ENCODE data around the gene CDH23. TPM values are rescaled to one million over a fixed set of nuclear protein-coding genes. Genes with fewer than 3 reads are reported as not detected.

Gene CDH23
- total and polyA plus RNA-seq, 2 of the 8 experiments (the other 6 are each of a cell fraction or from before 2014, with no cell fraction given): 1.9 to 4.9 TPM

DNA sequence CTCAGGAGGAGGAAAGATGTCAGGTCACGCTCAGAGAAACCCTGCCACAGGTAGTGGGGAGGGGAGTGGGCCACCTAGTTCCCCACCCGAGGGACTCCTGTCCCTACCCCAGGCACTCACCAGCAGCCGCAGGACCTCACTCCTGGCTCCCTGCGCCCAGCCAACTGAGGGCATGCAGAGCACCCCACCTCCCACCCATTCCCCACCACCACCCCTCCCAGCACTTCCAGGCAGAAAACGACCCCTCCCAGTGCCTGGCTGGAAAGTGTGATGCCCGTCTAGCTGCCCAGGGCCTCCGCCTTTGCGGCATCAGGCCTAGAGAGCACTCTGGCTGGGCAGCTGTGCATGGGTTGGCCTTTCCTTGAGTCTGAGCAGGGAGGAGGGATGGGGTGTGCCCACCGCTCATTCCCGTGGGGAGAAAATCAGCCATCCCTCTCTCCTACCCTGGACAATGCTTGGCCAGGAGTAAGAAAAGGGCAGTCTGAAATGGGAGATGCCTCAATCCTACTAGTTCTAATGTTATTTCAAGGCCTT, 321.5 kb downstream of the CDH23 start (continued):
- TF ChIP-seq, protein P1, sequence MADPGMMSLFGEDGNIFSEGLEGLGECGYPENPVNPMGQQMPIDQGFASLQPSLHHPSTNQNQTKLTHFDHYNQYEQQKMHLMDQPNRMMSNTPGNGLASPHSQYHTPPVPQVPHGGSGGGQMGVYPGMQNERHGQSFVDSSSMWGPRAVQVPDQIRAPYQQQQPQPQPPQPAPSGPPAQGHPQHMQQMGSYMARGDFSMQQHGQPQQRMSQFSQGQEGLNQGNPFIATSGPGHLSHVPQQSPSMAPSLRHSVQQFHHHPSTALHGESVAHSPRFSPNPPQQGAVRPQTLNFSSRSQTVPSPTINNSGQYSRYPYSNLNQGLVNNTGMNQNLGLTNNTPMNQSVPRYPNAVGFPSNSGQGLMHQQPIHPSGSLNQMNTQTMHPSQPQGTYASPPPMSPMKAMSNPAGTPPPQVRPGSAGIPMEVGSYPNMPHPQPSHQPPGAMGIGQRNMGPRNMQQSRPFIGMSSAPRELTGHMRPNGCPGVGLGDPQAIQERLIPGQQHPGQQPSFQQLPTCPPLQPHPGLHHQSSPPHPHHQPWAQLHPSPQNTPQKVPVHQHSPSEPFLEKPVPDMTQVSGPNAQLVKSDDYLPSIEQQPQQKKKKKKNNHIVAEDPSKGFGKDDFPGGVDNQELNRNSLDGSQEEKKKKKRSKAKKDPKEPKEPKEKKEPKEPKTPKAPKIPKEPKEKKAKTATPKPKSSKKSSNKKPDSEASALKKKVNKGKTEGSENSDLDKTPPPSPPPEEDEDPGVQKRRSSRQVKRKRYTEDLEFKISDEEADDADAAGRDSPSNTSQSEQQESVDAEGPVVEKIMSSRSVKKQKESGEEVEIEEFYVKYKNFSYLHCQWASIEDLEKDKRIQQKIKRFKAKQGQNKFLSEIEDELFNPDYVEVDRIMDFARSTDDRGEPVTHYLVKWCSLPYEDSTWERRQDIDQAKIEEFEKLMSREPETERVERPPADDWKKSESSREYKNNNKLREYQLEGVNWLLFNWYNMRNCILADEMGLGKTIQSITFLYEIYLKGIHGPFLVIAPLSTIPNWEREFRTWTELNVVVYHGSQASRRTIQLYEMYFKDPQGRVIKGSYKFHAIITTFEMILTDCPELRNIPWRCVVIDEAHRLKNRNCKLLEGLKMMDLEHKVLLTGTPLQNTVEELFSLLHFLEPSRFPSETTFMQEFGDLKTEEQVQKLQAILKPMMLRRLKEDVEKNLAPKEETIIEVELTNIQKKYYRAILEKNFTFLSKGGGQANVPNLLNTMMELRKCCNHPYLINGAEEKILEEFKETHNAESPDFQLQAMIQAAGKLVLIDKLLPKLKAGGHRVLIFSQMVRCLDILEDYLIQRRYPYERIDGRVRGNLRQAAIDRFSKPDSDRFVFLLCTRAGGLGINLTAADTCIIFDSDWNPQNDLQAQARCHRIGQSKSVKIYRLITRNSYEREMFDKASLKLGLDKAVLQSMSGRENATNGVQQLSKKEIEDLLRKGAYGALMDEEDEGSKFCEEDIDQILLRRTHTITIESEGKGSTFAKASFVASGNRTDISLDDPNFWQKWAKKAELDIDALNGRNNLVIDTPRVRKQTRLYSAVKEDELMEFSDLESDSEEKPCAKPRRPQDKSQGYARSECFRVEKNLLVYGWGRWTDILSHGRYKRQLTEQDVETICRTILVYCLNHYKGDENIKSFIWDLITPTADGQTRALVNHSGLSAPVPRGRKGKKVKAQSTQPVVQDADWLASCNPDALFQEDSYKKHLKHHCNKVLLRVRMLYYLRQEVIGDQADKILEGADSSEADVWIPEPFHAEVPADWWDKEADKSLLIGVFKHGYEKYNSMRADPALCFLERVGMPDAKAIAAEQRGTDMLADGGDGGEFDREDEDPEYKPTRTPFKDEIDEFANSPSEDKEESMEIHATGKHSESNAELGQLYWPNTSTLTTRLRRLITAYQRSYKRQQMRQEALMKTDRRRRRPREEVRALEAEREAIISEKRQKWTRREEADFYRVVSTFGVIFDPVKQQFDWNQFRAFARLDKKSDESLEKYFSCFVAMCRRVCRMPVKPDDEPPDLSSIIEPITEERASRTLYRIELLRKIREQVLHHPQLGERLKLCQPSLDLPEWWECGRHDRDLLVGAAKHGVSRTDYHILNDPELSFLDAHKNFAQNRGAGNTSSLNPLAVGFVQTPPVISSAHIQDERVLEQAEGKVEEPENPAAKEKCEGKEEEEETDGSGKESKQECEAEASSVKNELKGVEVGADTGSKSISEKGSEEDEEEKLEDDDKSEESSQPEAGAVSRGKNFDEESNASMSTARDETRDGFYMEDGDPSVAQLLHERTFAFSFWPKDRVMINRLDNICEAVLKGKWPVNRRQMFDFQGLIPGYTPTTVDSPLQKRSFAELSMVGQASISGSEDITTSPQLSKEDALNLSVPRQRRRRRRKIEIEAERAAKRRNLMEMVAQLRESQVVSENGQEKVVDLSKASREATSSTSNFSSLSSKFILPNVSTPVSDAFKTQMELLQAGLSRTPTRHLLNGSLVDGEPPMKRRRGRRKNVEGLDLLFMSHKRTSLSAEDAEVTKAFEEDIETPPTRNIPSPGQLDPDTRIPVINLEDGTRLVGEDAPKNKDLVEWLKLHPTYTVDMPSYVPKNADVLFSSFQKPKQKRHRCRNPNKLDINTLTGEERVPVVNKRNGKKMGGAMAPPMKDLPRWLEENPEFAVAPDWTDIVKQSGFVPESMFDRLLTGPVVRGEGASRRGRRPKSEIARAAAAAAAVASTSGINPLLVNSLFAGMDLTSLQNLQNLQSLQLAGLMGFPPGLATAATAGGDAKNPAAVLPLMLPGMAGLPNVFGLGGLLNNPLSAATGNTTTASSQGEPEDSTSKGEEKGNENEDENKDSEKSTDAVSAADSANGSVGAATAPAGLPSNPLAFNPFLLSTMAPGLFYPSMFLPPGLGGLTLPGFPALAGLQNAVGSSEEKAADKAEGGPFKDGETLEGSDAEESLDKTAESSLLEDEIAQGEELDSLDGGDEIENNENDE (IDR thresholded peaks at IDR 0.05; ENCODE audit: insufficient replicate concordance, low read length): no peak
